Measurements from ENCODE around the gene AAK1. TPM values are rescaled to one million over a fixed set of nuclear protein-coding genes. Genes with fewer than 3 reads are reported as not detected.

AAK1 gene
- total RNA-seq, 1 experiment from 2014 or later: 35.6 TPM

GRCh38 chr2:69436938-69437750, 206.4 kb downstream of the AAK1 start, which contains the start of gene NFU1 (continued):
- no peak for TF ChIP-seq ZNF423 (CRISPR knock-in tag; IDR thresholded peaks at IDR 0.05)
- TF ChIP-seq HMGXB4 (CRISPR knock-in tag; IDR thresholded peaks at IDR 0.05): peak; percentile 74; the same call in 1 of the 2 replicates
- no peak for TF ChIP-seq ZNF425 (CRISPR knock-in tag; conservative IDR thresholded peaks at IDR 0.05)
- TF ChIP-seq SMAD4 (CRISPR knock-in tag; IDR thresholded peaks at IDR 0.05): no peak
- no peak for TF ChIP-seq MXD4 (CRISPR knock-in tag; IDR thresholded peaks at IDR 0.05; ENCODE audit: borderline replicate concordance)
- 0 out of 2 replicates have a peak, but pooled peaks have one; percentile 60 for TF ChIP-seq MAX (CRISPR knock-in tag; IDR thresholded peaks at IDR 0.05)
- no peak; the same call in 1 of the 2 replicates for TF ChIP-seq USF1 (CRISPR knock-in tag; IDR thresholded peaks at IDR 0.05)
- no peak for TF ChIP-seq ZNF263 (CRISPR knock-in tag; IDR thresholded peaks at IDR 0.05; ENCODE audit: low read depth)
- no peak for TF ChIP-seq PRRX2 (CRISPR knock-in tag; IDR thresholded peaks at IDR 0.05)
- TF ChIP-seq NFE2L1 (CRISPR knock-in tag; IDR thresholded peaks at IDR 0.05): no peak
- TF ChIP-seq ETV6 (CRISPR knock-in tag; IDR thresholded peaks at IDR 0.05): 0 out of 2 replicates have a peak, but pooled peaks have one; percentile 80
- no peak for TF ChIP-seq GTF2I (CRISPR knock-in tag; conservative IDR thresholded peaks at IDR 0.05)
- TF ChIP-seq OVOL2 (CRISPR knock-in tag; IDR thresholded peaks at IDR 0.05; ENCODE audit: borderline replicate concordance): no peak; the same call in 1 of the 2 replicates
- TF ChIP-seq ESRRA (CRISPR knock-in tag; IDR thresholded peaks at IDR 0.05; ENCODE audit: borderline replicate concordance): 0 out of 2 replicates have a peak, but pooled peaks have one; percentile 49
- TF ChIP-seq GABPB1 (CRISPR knock-in tag; IDR thresholded peaks at IDR 0.05): peak; percentile 93
- TF ChIP-seq SP1 (CRISPR knock-in tag; conservative IDR thresholded peaks at IDR 0.05): peak; percentile 28; the same call in 1 of the 2 replicates
- TF ChIP-seq ATF2 (CRISPR knock-in tag; IDR thresholded peaks at IDR 0.05; ENCODE audit: borderline replicate concordance, low read depth): no peak
- TF ChIP-seq CREM (CRISPR knock-in tag; IDR thresholded peaks at IDR 0.05): no peak
- TF ChIP-seq ATF3 (CRISPR knock-in tag; conservative IDR thresholded peaks at IDR 0.05): no peak
- TF ChIP-seq EMX1 (CRISPR knock-in tag; IDR thresholded peaks at IDR 0.05): no peak
- TF ChIP-seq FOXJ3 (CRISPR knock-in tag; IDR thresholded peaks at IDR 0.05; ENCODE audit: borderline replicate concordance): no peak
- no peak for TF ChIP-seq NR2C2 (CRISPR knock-in tag; IDR thresholded peaks at IDR 0.05)
- 0 out of 2 replicates have a peak, but pooled peaks have one; percentile 50 for TF ChIP-seq ARID4B (CRISPR knock-in tag; IDR thresholded peaks at IDR 0.05; ENCODE audit: borderline replicate concordance)
- no peak for TF ChIP-seq CBFB (CRISPR knock-in tag; IDR thresholded peaks at IDR 0.05; ENCODE audit: low read depth)
- no peak for TF ChIP-seq FOXK1 (CRISPR knock-in tag; IDR thresholded peaks at IDR 0.05)
- TF ChIP-seq TEAD1 (CRISPR knock-in tag; IDR thresholded peaks at IDR 0.05): peak; percentile 73; the same call in 1 of the 2 replicates
- no peak for TF ChIP-seq ZNF671 (CRISPR knock-in tag; IDR thresholded peaks at IDR 0.05)
- no peak for TF ChIP-seq NR3C1 (CRISPR knock-in tag; conservative IDR thresholded peaks at IDR 0.05; ENCODE audit: low read depth)
- 0 out of 2 replicates have a peak, but pooled peaks have one; percentile 10 for TF ChIP-seq NR1H2 (CRISPR knock-in tag; IDR thresholded peaks at IDR 0.05)
